Adrenal gland (tissue), 12 donors: ENCODE measurements around the gene UHRF2. TPM values are rescaled to one million over a fixed set of nuclear protein-coding genes. Genes with fewer than 3 reads are reported as not detected.

Experiments used
- DNase-seq, 7 donors: peaks; one replicate each; pipeline ENCODE4 v3.0.0-alpha.2; 2019 to 2020
- H3K27ac ChIP-seq, 5 donors: fragments of 200-600 bp; sonication (generic) in 4 of 5; 1 replicate in 3 of 5; 2 replicates in 2 of 5; pipeline versions ENCODE4 v1.5.1 to v1.8.0; 2016 to 2020; ENCODE audit warnings: mild to moderate bottlenecking in 1 of 5
- H3K27me3 ChIP-seq: fragments of 200-600 bp; 2 replicates; pipeline ENCODE4 v1.8.0; 2021
- H3K36me3 ChIP-seq, 2 donors: fragments of 200-600 bp; replicated peaks in 1 of 2; 1 replicate in 1 of 2; 2 replicates in 1 of 2; pipeline versions ENCODE4 v1.5.1 to v1.8.0; 2018 to 2022
- H3K4me1 ChIP-seq, 2 donors: fragments of 200-600 bp; replicated peaks in 1 of 2; 1 replicate in 1 of 2; 2 replicates in 1 of 2; pipeline versions ENCODE4 v1.5.1 to v1.8.0; 2018 to 2021
- H3K4me3 ChIP-seq, 4 donors: fragments of 200-600 bp; sonication (generic) in 3 of 4; one replicate each; pipeline ENCODE4 v1.5.1; 2016 to 2018
- H3K9me3 ChIP-seq, 3 donors: fragments of 200-600 bp; sonication (generic) in 1 of 3; replicated peaks in 1 of 3; 1 replicate in 2 of 3; 2 replicates in 1 of 3; pipeline versions ENCODE4 v1.5.1 to v1.8.0; 2016 to 2021
- CTCF ChIP-seq, 6 experiments: fragments of 450-650 bp in 4 of 6; fragments of 200-600 bp in 2 of 6; sonication (generic) in 1 of 6; IDR thresholded peaks; 1 replicate in 5 of 6; 2 replicates in 1 of 6; pipeline versions ENCODE4 v1.5.1 to v1.8.0; 2016 to 2021; ENCODE audit warnings: antibody characterized with exemption in 6 of 6, mild to moderate bottlenecking in 2 of 6, moderate library complexity in 1 of 6
- POLR2A ChIP-seq, 2 donors: fragments of 450-650 bp; IDR thresholded peaks; one replicate each; pipeline ENCODE4 v1.6.1; 2017; ENCODE audit warnings: antibody characterized with exemption in 2 of 2, mild to moderate bottlenecking in 2 of 2, moderate library complexity in 1 of 2
- WGBS, 4 donors: extraction: QIAGEN DNeasy Blood & Tissue Kit in 2 of 4; methylation state at CpG; one replicate each; pipeline versions ENCODE4 v1.1.5 to v1.1.7; 2013 to 2017; 5-methylcytosine and 5-hydroxymethylcytosine counted together
- intact Hi-C, 2 donors: fragments of 100-400 bp; cut with DNase I; formaldehyde crosslinking; loops; one replicate each; pipeline versions ENCODE4 v1.14.1 to v1.15.0; 2022 to 2023
- polyA plus RNA-seq, 3 donors: library from polyadenylated mRNA; stranded (reverse); fragments of 200-250 nt in 2 of 3; fragments of 350-450 nt in 1 of 3; fragmentation: Illumina TruSeq in 1 of 3; extraction: RNeasy Lipid Tissue Mini Kit (QIAGEN cat#74804) in 1 of 3; gene quantifications; one replicate each; pipeline ENCODE4 v1.2.3, GENCODE V29; 2013 to 2014
- total RNA-seq, 9 donors: library from RNA; depleted of rRNA in 4 of 9; stranded (reverse); fragments of >200 nt in 4 of 9; fragments of 120-200 nt in 1 of 9; fragmentation: NEBNext Ultra II Directional in 1 of 9; extraction: Animal tissue kit (Norgen Biotek cat#: 25700) in 1 of 9; gene quantifications; one replicate each; pipeline versions ENCODE4 v1.1.0 to v1.2.4, GENCODE V29; 2013 to 2023
- donor health status: healthy with polysubstance abuse.
- donor health status: Bipolar disorder and iron deficiency.
- donor health status: DM: yes; HTN: yes; CAD: no.
- donor health status: DM: no; HTN: no; CAD: no.
- donor health status: DM: no; HTN: no; CAD: no.
- donor health status: DM: yes; HTN: yes; CAD: no.

Gene UHRF2
- total and polyA plus RNA-seq, 12 donors, result 16.1 to 49.8 (median 26.4) TPM

- Histone ChIP-seq H3K36me3 (peaks cover 0 to 7% of the 10 kb centered on the region in 2 donors), H3K4me3 (no peak overlapping the region), H3K27me3 (no peaks in the 10 kb centered on the region), H3K4me1 (no peaks in the 10 kb centered on the region), H3K9me3 (no peaks in the 10 kb centered on the region), H3K27ac (no peak overlapping the region)
- TF ChIP-seq CTCF (IDR thresholded peaks at IDR 0.05) (no peak), POLR2A (IDR thresholded peaks at IDR 0.05) (no peak)
- WGBS, 4 donors, result 76 to 85% (median 79%) methylated on average over 3 of the region's 3 CpGs
- intact Hi-C loops, result no loop called here
- no peak for DNase-seq
These were observed 99.2 kb downstream of the UHRF2 start for GRCh38 chr9:6512085-6512657.

GRCh38 chr9:6522263-6522662 lies 109.3 kb downstream of the UHRF2 start:
- H3K4me3 ChIP-seq, result no peak overlapping the region
- WGBS, 4 donors, result 95 to 98% (median 97%) methylated on average over 4 of the region's 4 CpGs
- DNase-seq, result no peak
- H3K27me3 ChIP-seq, result no peaks in the 10 kb centered on the region
- intact Hi-C loops, result no loop called here
- TF ChIP-seq CTCF (IDR thresholded peaks at IDR 0.05) (no peak), POLR2A (IDR thresholded peaks at IDR 0.05) (no peak)
- H3K27ac ChIP-seq, result no peak overlapping the region
- H3K36me3 ChIP-seq, result no peaks in the 10 kb centered on the region
- H3K4me1 ChIP-seq, result peaks cover 4 to 6% of the 10 kb centered on the region in 2 donors
- H3K9me3 ChIP-seq, result peaks cover 0 to 11% (median 7%) of the 10 kb centered on the region in 3 donors

- 40 to 57% (median 48%) methylated on average over 2 of the region's 2 CpGs for WGBS, 4 donors
- Histone ChIP-seq H3K4me3 (no peak overlapping the region), H3K27ac (no peak overlapping the region), H3K36me3 (no peaks in the 10 kb centered on the region), H3K9me3 (peaks cover 0 to 11% (median 7%) of the 10 kb centered on the region in 3 donors), H3K27me3 (no peaks in the 10 kb centered on the region), H3K4me1 (peaks cover 6 to 10% of the 10 kb centered on the region in 2 donors)
- intact Hi-C loops, result no loop called here
- peak in 1 of 7 donors; percentile 27 for DNase-seq
- no peak for TF ChIP-seq CTCF (IDR thresholded peaks at IDR 0.05)
- TF ChIP-seq POLR2A (IDR thresholded peaks at IDR 0.05), result no peak
These were observed 112.5 kb downstream of the UHRF2 start for GRCh38 chr9:6525326-6526045.

- intact Hi-C loops, result no loop called here
- Histone ChIP-seq H3K4me3 (no peak overlapping the region), H3K4me1 (peaks cover 0 to 3% of the 10 kb centered on the region in 2 donors), H3K27me3 (no peaks in the 10 kb centered on the region), H3K36me3 (no peaks in the 10 kb centered on the region), H3K9me3 (no peaks in the 10 kb centered on the region), H3K27ac (no peak overlapping the region)
- DNase-seq, result no peak
- 84 to 93% (median 89%) methylated on average over 3 of the region's 3 CpGs for WGBS, 4 donors
- no peak for TF ChIP-seq POLR2A (IDR thresholded peaks at IDR 0.05)
- no peak for TF ChIP-seq CTCF (IDR thresholded peaks at IDR 0.05)
These were observed 122.6 kb downstream of the UHRF2 start for GRCh38 chr9:6535594-6535993.
